ENCODE results near the gene ACTR6.

ACTR6 gene

GRCh38 chr12:100207311-100207710, 6.7 kb downstream of the ACTR6 start:
- no peaks in the 10 kb centered on the region for H3F3A ChIP-seq (ENCODE audit: low read depth)
- H3K27me3 ChIP-seq (ENCODE audit: insufficient read depth, low read length, poor library complexity, severe bottlenecking) = no peaks in the 10 kb centered on the region
- H3K4me2 ChIP-seq (ENCODE audit: low read depth, low read length, poor library complexity, severe bottlenecking) = no peak overlapping the region
- no peak overlapping the region for H2AFZ ChIP-seq (ENCODE audit: low read length)
- H4K20me1 ChIP-seq (ENCODE audit: insufficient read depth, low read length, poor library complexity, severe bottlenecking) = peaks cover 13% of the 10 kb centered on the region
- H3K9ac ChIP-seq (ENCODE audit: low read depth, low read length, poor library complexity, severe bottlenecking) = no peak overlapping the region
- no peaks in the 10 kb centered on the region for H3K9me2 ChIP-seq (replicated peaks; ENCODE audit: low read depth, low read length)
- H3K36me3 ChIP-seq (ENCODE audit: insufficient read depth, low read length) = peaks cover 37% of the 10 kb centered on the region; the same call in 1 of the 2 replicates
- H3K9me3 ChIP-seq (ENCODE audit: insufficient read depth, low read depth, low read length) = no peaks in the 10 kb centered on the region
- peaks cover 20% of the 10 kb centered on the region for H3K79me2 ChIP-seq (ENCODE audit: insufficient read depth, low read length)
- TF ChIP-seq CTCF (conservative IDR thresholded peaks at IDR 0.05; ENCODE audit: low read length) (no peak), EZH2phosphoT487 (IDR thresholded peaks at IDR 0.05; ENCODE audit: borderline replicate concordance) (no peak)
- H3K4me3 ChIP-seq (ENCODE audit: low read length, poor library complexity, severe bottlenecking) = no peak overlapping the region
- H3K4me1 ChIP-seq (ENCODE audit: insufficient read depth, low read length, poor library complexity, severe bottlenecking) = peaks cover 12% of the 10 kb centered on the region

GRCh38 chr12:100208834-100209233, 8.2 kb downstream of the ACTR6 start:
- no peaks in the 10 kb centered on the region for H3K9me3 ChIP-seq (ENCODE audit: insufficient read depth, low read depth, low read length)
- peaks cover 13% of the 10 kb centered on the region for H4K20me1 ChIP-seq (ENCODE audit: insufficient read depth, low read length, poor library complexity, severe bottlenecking)
- peaks cover 6% of the 10 kb centered on the region for H3K4me1 ChIP-seq (ENCODE audit: insufficient read depth, low read length, poor library complexity, severe bottlenecking)
- H3K9me2 ChIP-seq (replicated peaks; ENCODE audit: low read depth, low read length) = no peaks in the 10 kb centered on the region
- no peak overlapping the region for H3K4me3 ChIP-seq (ENCODE audit: low read length, poor library complexity, severe bottlenecking)
- H3F3A ChIP-seq (ENCODE audit: low read depth) = no peaks in the 10 kb centered on the region
- peaks cover 11% of the 10 kb centered on the region for H3K79me2 ChIP-seq (ENCODE audit: insufficient read depth, low read length)
- TF ChIP-seq CTCF (conservative IDR thresholded peaks at IDR 0.05; ENCODE audit: low read length) (no peak), EZH2phosphoT487 (IDR thresholded peaks at IDR 0.05; ENCODE audit: borderline replicate concordance) (no peak)
- peaks cover 45% of the 10 kb centered on the region; the same call in 1 of the 2 replicates for H3K36me3 ChIP-seq (ENCODE audit: insufficient read depth, low read length)
- H3K27me3 ChIP-seq (ENCODE audit: insufficient read depth, low read length, poor library complexity, severe bottlenecking) = no peaks in the 10 kb centered on the region
- no peak overlapping the region for H3K4me2 ChIP-seq (ENCODE audit: low read depth, low read length, poor library complexity, severe bottlenecking)
- H2AFZ ChIP-seq (ENCODE audit: low read length) = no peak overlapping the region
- no peak overlapping the region for H3K9ac ChIP-seq (ENCODE audit: low read depth, low read length, poor library complexity, severe bottlenecking)

GRCh38 chr12:100211698-100212097, 11.1 kb downstream of the ACTR6 start:
- Histone ChIP-seq H2AFZ (ENCODE audit: low read length) (no peak overlapping the region), H3K79me2 (ENCODE audit: insufficient read depth, low read length) (no peaks in the 10 kb centered on the region), H3K9me2 (replicated peaks; ENCODE audit: low read depth, low read length) (no peaks in the 10 kb centered on the region), H3F3A (ENCODE audit: low read depth) (no peaks in the 10 kb centered on the region), H3K9ac (ENCODE audit: low read depth, low read length, poor library complexity, severe bottlenecking) (no peak overlapping the region), H4K20me1 (ENCODE audit: insufficient read depth, low read length, poor library complexity, severe bottlenecking) (no peaks in the 10 kb centered on the region), H3K4me2 (ENCODE audit: low read depth, low read length, poor library complexity, severe bottlenecking) (no peak overlapping the region), H3K9me3 (ENCODE audit: insufficient read depth, low read depth, low read length) (no peaks in the 10 kb centered on the region), H3K36me3 (ENCODE audit: insufficient read depth, low read length) (peaks cover 49% of the 10 kb centered on the region; the same call in 1 of the 2 replicates), H3K4me3 (ENCODE audit: low read length, poor library complexity, severe bottlenecking) (no peak overlapping the region), H3K27me3 (ENCODE audit: insufficient read depth, low read length, poor library complexity, severe bottlenecking) (no peaks in the 10 kb centered on the region), H3K4me1 (ENCODE audit: insufficient read depth, low read length, poor library complexity, severe bottlenecking) (no peaks in the 10 kb centered on the region)
- no peak for TF ChIP-seq EZH2phosphoT487 (IDR thresholded peaks at IDR 0.05; ENCODE audit: borderline replicate concordance)
- TF ChIP-seq CTCF (conservative IDR thresholded peaks at IDR 0.05; ENCODE audit: low read length) = no peak

All from Loucy (cell line).